Measurements from ENCODE around the gene FREM1. TPM values are rescaled to one million over a fixed set of nuclear protein-coding genes. Genes with fewer than 3 reads are reported as not detected.
"Not testable (repeated sequence)": the region's sequence is repeated elsewhere in the genome, so short reads cannot be mapped to it uniquely, and the experiment has no call there.

Gene FREM1
- total RNA-seq, 4 donors from 2014 or later: 3.3 to 7.1 (median 5.2) TPM

DNA sequence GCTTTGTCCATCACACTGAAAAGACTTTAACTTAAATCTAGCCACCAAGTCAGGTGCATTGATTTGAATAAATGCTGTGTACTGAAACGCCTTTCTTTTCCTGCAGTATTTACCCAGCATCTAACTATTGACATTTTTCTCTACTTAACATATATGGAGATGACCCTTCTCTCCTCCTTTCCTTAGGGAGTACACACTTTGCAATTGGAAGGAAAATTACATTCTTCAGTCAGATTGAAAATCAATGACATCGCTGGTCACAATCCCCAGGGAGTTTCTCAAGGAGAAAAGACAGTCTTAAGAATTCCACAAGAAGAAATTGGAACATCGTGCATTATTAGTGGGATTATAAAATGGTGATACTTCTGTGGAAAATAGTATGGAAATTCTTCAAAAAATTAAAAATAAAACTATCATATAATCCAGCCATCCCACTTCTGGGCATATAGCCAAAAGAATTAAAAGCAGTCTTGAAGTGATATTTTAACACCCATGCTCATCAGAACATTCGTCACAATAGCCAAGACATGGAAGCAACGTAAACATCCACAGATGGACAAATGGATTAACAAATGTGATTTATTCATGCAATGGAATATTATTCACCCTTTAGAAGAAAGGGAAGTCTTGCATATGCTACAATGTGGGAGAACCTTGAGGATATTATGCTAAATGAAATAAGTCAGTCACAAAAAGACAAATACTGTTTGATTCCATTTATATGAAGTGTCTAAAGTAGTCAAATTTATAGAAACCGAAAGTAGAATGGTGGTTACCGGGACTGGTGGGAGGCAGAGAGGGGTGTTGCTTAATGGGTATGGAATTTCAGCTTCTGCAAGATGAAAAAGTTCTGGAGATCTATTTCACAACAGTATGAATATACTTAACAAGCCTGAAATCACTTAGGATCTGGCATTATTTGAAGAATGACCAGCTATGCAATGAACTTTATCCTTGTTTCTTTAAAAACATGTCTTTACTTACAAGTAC, 14.3 kb upstream of the FREM1 start:
- no peak overlapping the region for H3K27ac ChIP-seq
- H3K4me1 ChIP-seq: peaks cover 0 to 12% (median 0%) of the 10 kb centered on the region in 4 donors
- H3K4me3 ChIP-seq: peak overlapping the region in 3 of 4 donors; percentile 15 to 20 (median 16)
- no peaks in the 10 kb centered on the region for H3K27me3 ChIP-seq
- no peaks in the 10 kb centered on the region for H3K9me3 ChIP-seq
- TF ChIP-seq, protein P1, sequence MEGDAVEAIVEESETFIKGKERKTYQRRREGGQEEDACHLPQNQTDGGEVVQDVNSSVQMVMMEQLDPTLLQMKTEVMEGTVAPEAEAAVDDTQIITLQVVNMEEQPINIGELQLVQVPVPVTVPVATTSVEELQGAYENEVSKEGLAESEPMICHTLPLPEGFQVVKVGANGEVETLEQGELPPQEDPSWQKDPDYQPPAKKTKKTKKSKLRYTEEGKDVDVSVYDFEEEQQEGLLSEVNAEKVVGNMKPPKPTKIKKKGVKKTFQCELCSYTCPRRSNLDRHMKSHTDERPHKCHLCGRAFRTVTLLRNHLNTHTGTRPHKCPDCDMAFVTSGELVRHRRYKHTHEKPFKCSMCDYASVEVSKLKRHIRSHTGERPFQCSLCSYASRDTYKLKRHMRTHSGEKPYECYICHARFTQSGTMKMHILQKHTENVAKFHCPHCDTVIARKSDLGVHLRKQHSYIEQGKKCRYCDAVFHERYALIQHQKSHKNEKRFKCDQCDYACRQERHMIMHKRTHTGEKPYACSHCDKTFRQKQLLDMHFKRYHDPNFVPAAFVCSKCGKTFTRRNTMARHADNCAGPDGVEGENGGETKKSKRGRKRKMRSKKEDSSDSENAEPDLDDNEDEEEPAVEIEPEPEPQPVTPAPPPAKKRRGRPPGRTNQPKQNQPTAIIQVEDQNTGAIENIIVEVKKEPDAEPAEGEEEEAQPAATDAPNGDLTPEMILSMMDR (IDR thresholded peaks at IDR 0.05): no peak
- no peak for TF ChIP-seq POLR2A (IDR thresholded peaks at IDR 0.05)
- TF ChIP-seq EP300 (IDR thresholded peaks at IDR 0.05): no peak
- no peaks in the 10 kb centered on the region for H3K36me3 ChIP-seq
- no peak for DNase-seq (ENCODE audit: low spot score in 2 of 2)
- WGBS, 2 donors: 43 to 46% methylated on average over 7 of the region's 7 CpGs

GRCh38 chr9:14923701-14924100, 13.5 kb upstream of the FREM1 start:
- TF ChIP-seq, protein P1 (IDR thresholded peaks at IDR 0.05): no peak
- TF ChIP-seq POLR2A (IDR thresholded peaks at IDR 0.05): no peak
- no peak for TF ChIP-seq EP300 (IDR thresholded peaks at IDR 0.05)
- Histone ChIP-seq H3K27ac (no peak overlapping the region), H3K9me3 (no peaks in the 10 kb centered on the region), H3K4me3 (no peak overlapping the region), H3K36me3 (no peaks in the 10 kb centered on the region), H3K4me1 (peaks cover 0 to 12% (median 0%) of the 10 kb centered on the region in 4 donors), H3K27me3 (no peaks in the 10 kb centered on the region)
- WGBS, 2 donors: 84 to 93% methylated on average over 2 of the region's 2 CpGs
- no peak for DNase-seq (ENCODE audit: low spot score in 2 of 2)

DNA sequence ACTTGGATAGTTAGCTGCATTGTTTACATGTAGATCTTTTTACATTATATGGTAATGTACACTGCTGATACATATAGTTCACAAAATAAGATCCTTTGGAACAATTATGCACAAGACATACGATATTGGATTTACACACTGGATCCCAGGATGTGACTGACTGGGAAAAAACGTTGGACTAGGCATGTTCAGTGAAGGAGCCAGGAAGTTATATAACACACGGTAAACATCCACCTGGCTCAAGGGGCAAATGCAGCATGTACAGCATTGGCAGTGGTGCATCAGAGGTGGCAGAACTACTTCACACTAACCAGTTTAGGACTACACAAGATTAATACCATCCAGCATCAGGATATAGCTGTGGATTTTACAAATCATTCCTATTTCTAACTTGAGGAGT, 10.6 kb upstream of the FREM1 start:
- 68 to 75% methylated on average over 3 of the region's 3 CpGs for WGBS, 2 donors
- DNase-seq (ENCODE audit: low spot score in 2 of 2); H3K4me3 ChIP-seq; H3K27me3 ChIP-seq; H3K9me3 ChIP-seq; H3K36me3 ChIP-seq; H3K27ac ChIP-seq: not testable (repeated sequence)
- H3K4me1 ChIP-seq: peaks cover 0 to 12% (median 0%) of the 10 kb centered on the region in 4 donors

GRCh38 chr9:14913366-14913765, 3.1 kb upstream of the FREM1 start:
- Histone ChIP-seq H3K4me3 (no peak overlapping the region), H3K36me3 (no peaks in the 10 kb centered on the region), H3K27ac (no peak overlapping the region), H3K9me3 (no peaks in the 10 kb centered on the region), H3K4me1 (peaks cover 0 to 19% (median 5%) of the 10 kb centered on the region in 4 donors), H3K27me3 (no peaks in the 10 kb centered on the region)
- TF ChIP-seq POLR2A (IDR thresholded peaks at IDR 0.05) (no peak), EP300 (IDR thresholded peaks at IDR 0.05) (no peak)
- TF ChIP-seq, protein P1 (IDR thresholded peaks at IDR 0.05): no peak
- WGBS, 2 donors: 71 to 75% methylated on average over 1 of the region's 1 CpG
- no peak for DNase-seq (ENCODE audit: low spot score in 2 of 2)

DNA sequence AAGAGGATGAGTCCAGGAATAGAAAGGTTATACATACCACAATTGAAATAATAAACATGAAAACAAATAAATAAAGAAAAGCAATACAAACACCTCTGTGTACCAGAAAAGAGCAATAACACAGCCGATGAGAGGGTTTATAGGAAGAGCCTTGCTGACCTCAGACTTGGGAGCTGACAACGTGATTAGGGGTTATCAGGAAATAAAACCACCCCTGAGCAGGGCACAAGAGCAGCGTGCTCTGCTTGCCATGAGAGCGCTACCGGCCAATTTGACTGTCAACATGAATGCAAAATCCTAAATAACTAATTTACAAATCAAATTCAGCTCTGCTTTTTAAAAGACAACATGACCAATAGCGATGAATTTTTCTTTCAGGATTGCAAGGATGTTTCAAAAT, 2.6 kb upstream of the FREM1 start:
- no peak overlapping the region for H3K27ac ChIP-seq
- H3K36me3 ChIP-seq: no peaks in the 10 kb centered on the region
- TF ChIP-seq, protein P1 (IDR thresholded peaks at IDR 0.05): no peak
- TF ChIP-seq POLR2A (IDR thresholded peaks at IDR 0.05) (no peak), EP300 (IDR thresholded peaks at IDR 0.05) (no peak)
- peaks cover 0 to 25% (median 5%) of the 10 kb centered on the region in 4 donors for H3K4me1 ChIP-seq
- WGBS, 2 donors: 79 to 89% methylated on average over 6 of the region's 6 CpGs
- no peaks in the 10 kb centered on the region for H3K27me3 ChIP-seq
- no peak overlapping the region for H3K4me3 ChIP-seq
- no peaks in the 10 kb centered on the region for H3K9me3 ChIP-seq
- DNase-seq (ENCODE audit: low spot score in 2 of 2): no peak

All from tibial nerve (tissue), 4 donors.